NK-92 (cell line): Measurements from ENCODE around the gene CDX2.

Source experiments
- DNase-seq: peaks from one replicate; lab custom pipeline; 2025; ENCODE audit not compliant: unreplicated experiment; lab: John Stamatoyannopoulos, UW

Gene CDX2

DNA sequence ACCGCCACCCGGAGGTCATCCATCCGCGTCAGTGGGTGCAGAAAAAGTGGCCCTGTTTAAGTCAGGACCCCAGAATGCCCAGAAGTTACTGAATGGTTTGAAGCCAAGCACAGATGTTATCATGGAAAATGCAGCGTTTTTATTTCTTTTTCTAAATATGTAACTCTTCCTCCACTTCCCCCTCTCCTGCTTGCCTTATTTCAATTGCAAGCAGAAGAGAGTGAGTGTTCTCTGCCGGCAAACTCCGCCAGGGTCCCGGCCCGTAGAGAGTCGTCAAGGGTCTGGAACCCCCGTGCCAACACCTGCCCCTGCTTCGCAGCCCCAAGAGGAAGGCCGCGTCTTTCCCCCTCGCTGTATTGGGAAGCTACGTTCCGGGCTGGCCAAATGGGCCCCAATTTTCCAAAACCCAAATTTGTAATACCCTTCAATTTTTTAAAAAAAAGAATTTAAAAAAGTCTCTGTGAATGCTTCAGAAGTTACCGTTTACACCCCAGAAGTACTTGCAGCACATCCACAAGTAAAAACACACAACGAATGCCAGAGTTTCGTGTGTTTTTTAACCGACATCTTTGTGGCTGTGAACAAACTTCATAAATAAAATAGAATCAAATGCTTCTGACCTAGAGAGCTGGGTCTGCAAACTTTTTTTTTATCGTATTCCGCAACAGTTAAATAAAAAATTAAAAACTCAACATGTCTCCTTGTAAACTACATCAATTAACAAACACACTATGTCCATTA, 50.0 kb downstream of the CDX2 start:
- DNase-seq, result no peak

DNA sequence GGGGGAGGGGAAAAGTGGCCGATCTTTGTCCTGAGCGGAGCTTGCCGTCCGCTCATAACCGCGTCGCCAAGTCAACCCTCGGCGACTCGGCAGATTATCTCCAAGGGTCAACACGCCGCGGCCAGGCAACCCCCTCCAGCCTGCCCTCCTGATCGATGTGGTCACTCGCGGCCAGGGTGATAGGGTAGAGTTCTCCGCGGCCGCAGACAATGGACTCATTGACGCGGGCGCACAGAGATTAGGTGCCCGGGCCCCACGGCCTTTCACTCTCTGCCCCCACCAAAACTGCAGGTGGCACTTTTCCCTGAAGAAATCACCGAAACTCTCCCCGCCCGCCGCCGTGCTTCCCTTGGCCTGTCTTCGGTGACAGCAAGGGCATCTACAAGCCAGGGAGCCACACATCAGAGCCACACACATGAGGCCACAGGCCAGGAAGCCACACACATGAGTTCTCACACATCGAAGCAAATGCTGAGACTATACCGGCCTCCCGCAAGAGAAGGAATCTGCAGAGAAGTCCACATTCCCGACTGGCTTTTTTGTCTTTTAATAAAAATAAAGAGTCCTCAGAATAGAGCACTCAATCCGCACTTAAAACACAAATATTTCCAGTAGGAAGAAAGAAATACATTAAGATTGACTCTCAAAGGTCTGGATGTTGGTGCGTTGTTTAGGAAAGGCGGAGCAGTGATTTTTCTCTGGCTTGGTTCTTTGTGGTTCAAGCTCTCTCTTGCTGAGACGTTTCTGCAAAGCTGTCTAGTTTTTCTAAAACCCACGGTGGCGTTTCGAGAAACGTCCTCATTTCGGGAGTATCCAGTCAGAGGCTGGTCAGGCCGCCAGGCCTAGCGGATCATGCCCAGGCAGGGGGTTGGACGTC, 50.8 kb downstream of the CDX2 start:
- DNase-seq, result no peak

GRCh38 chr13:27917121-27917947, 51.8 kb downstream of the CDX2 start:
- no peak for DNase-seq

DNA sequence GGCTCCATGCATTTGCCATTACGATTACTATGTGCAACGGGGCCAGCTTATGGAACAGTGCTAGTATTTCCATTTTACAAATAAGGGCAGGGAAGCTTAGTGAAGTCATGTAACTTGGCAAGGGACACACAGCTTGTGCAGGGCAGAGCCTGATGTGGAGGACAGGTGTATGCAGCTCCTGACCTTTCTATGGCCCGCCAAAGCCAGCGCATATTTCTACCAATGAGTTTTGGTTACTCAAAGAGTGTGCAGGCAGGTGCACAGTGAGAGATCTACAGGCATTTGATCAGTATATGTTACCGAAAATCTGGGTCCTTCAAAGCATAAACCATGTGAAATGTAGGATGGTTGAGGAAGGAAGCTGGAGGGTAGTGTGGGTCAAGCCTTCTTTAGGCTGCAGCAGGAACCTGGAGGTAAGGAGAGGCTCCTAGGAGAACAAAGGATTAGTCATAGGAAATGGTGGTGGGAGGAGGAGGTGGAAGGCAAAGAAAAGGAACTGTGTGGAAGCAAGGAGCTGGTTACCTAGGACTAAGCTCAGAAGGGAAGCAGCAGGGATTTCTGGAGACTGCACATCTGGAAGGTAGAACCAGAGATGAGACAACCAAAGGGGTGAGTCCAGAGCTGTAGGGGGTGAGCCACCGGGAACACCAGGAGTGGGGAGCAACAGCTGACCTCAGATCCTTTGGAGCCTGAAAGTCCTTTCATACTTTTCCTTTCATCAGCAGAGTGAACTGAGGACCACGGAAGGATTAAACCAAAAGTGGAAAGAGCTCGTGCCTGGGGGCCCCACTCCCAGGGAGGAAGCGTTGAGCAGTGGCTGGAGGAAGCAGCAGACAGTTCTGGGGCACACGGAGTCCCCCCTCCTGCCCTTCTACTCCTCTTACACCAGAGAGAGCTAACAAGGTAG, 53.6 kb downstream of the CDX2 start:
- no peak for DNase-seq

DNA sequence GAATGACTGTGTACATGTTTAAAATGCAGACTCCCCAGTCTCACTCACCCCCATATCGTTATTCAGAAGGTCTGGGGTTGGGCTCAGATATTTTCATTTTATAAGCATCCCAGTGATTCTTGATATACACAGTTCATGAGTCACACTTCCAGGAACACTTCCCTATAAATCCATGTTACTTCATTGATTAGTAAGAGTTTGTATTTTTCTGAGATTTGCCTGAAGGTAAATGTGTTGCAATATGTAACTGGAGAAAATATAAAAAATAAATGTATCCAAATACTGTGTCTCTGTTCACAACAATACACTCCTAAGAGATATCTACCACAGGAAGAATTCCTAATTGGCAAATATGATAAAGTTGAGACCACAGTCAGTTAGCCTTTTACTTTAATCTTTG, 56.0 kb downstream of the CDX2 start:
- no peak for DNase-seq

DNA sequence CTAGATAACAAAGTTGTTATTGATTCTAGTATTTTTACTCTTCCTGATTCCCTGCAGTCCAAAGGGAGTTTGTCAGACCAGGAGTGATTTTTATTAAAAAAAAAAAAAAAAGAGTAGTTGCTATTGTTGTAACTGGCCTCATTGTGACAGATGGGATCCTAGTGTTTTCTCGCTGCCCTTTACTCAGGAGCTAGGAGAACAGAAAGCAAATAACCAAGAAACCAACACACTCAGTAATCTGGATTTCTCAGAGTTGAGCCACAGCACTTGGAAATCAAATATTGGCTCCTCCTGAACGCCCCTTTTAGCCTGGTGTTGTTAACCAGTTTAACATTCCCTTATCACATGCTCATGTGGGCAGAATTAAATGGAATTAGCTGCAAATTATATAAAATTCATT, 57.6 kb downstream of the CDX2 start:
- no peak for DNase-seq
